A549 (cell line): ENCODE results near the gene HSD3B7.

Source experiments
- BHLHE40 ChIP-seq: IDR thresholded peaks from 2 replicates; pipeline ENCODE4 v1.6.1; 2012; ENCODE audit warnings: low read depth, low read length, inconsistent platforms
- CHD2 ChIP-seq: fragments of 150-350 bp; IDR thresholded peaks from 2 replicates; pipeline ENCODE4 v1.6.1; 2014; ENCODE audit warnings: low read length; ENCODE audit not compliant: partially characterized antibody
- ESRRA ChIP-seq: fragments of 150-350 bp; IDR thresholded peaks from 2 replicates; pipeline ENCODE4 v1.6.1; 2014; ENCODE audit warnings: mild to moderate bottlenecking, low read length, borderline replicate concordance
- FOSB ChIP-seq: fragments of 250-450 bp; sonication (Bioruptor Pico); IDR thresholded peaks from 2 replicates; pipeline ENCODE4 v1.5.0; 2020; ENCODE audit warnings: mild to moderate bottlenecking, moderate library complexity
- HDAC2 ChIP-seq: fragments of 200-600 bp; sonication (generic); IDR thresholded peaks from 2 replicates; pipeline ENCODE4 v1.6.1; 2016
- JUNB ChIP-seq: fragments of >200 bp; sonication (Bioruptor Twin); formaldehyde crosslinking; IDR thresholded peaks from 2 replicates; pipeline ENCODE4 v1.6.1; 2016
- KDM5A ChIP-seq: fragments of 200-600 bp; sonication (generic); IDR thresholded peaks from 2 replicates; pipeline ENCODE4 v1.6.1; 2016; ENCODE audit warnings: antibody characterized with exemption, mild to moderate bottlenecking
- POLR2A ChIP-seq: IDR thresholded peaks from 2 replicates; pipeline ENCODE4 v1.6.1; 2012; ENCODE audit warnings: mild to moderate bottlenecking, low read length
- POLR2AphosphoS2 ChIP-seq: conservative IDR thresholded peaks from 2 replicates; pipeline ENCODE4 v1.6.1; 2012; ENCODE audit warnings: low read length, improper control_type of control experiment, inconsistent platforms
- RAD21 ChIP-seq, 2 experiments: fragments of >200 bp in 1 of 2; sonication (Bioruptor Twin) in 1 of 2; formaldehyde crosslinking in 1 of 2; IDR thresholded peaks in 1 of 2; conservative IDR thresholded peaks in 1 of 2; 2 replicates in 1 of 2; 3 replicates in 1 of 2; pipeline ENCODE4 v1.6.1; 2012 to 2018; ENCODE audit warnings: inconsistent platforms in 1 of 2
- RFX5 ChIP-seq: fragments of 450-650 bp; IDR thresholded peaks from 2 replicates; pipeline ENCODE4 v1.7.1; 2014; ENCODE audit warnings: antibody characterized with exemption, mild to moderate bottlenecking, moderate library complexity
- TF ChIP-seq, protein P1 (sequence below): fragments of 200-600 bp; sonication (generic); IDR thresholded peaks from 2 replicates; pipeline ENCODE4 v1.6.1; 2016; ENCODE audit warnings: antibody characterized with exemption, mild to moderate bottlenecking, moderate library complexity
- TF ChIP-seq, protein P2 (sequence below): fragments of >200 bp; sonication (Bioruptor Twin); formaldehyde crosslinking; IDR thresholded peaks from 3 replicates; pipeline ENCODE4 v1.5.1; 2016

DNA sequence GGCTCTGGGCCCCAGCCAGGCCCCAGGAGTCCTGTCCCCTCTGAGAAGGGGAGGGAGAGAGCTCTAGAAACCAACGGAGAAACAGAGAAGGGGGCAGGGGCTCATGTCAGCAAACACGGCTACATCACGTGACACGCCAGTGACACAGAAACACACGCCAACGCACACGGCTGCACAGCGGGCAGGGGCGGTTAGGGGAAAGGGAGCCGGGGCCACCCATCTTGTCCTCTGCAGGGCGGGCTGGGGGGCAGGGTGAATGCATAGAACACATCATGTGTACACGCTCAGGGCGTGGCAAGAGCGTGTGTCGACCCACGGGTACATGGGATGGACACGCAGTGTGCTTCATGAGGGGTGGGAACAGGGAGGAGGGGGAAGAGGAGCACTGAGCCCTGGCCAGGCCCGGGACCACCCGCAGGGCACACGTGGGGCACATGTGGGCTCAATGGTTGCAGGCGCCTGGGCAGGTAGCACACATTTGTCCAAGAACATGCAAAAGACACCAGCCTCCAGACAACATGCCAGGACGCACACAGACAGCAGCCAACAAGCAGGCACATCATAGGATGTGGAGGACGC lies 4.6 kb downstream of the HSD3B7 start:
- no peak for TF ChIP-seq FOSB
- no peak for TF ChIP-seq JUNB
- TF ChIP-seq CHD2: no peak
- TF ChIP-seq BHLHE40: no peak
- TF ChIP-seq ESRRA: no peak
- TF ChIP-seq HDAC2: no peak
- TF ChIP-seq, protein P1, sequence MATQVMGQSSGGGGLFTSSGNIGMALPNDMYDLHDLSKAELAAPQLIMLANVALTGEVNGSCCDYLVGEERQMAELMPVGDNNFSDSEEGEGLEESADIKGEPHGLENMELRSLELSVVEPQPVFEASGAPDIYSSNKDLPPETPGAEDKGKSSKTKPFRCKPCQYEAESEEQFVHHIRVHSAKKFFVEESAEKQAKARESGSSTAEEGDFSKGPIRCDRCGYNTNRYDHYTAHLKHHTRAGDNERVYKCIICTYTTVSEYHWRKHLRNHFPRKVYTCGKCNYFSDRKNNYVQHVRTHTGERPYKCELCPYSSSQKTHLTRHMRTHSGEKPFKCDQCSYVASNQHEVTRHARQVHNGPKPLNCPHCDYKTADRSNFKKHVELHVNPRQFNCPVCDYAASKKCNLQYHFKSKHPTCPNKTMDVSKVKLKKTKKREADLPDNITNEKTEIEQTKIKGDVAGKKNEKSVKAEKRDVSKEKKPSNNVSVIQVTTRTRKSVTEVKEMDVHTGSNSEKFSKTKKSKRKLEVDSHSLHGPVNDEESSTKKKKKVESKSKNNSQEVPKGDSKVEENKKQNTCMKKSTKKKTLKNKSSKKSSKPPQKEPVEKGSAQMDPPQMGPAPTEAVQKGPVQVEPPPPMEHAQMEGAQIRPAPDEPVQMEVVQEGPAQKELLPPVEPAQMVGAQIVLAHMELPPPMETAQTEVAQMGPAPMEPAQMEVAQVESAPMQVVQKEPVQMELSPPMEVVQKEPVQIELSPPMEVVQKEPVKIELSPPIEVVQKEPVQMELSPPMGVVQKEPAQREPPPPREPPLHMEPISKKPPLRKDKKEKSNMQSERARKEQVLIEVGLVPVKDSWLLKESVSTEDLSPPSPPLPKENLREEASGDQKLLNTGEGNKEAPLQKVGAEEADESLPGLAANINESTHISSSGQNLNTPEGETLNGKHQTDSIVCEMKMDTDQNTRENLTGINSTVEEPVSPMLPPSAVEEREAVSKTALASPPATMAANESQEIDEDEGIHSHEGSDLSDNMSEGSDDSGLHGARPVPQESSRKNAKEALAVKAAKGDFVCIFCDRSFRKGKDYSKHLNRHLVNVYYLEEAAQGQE: no peak
- TF ChIP-seq RAD21 (conservative IDR thresholded peaks at IDR 0.05 in 1 of 2, IDR thresholded peaks at IDR 0.05 in 1 of 2): no peak
- TF ChIP-seq RFX5: no peak
- TF ChIP-seq POLR2A: no peak
- no peak for TF ChIP-seq KDM5A
- TF ChIP-seq POLR2AphosphoS2: no peak
- TF ChIP-seq, protein P2, sequence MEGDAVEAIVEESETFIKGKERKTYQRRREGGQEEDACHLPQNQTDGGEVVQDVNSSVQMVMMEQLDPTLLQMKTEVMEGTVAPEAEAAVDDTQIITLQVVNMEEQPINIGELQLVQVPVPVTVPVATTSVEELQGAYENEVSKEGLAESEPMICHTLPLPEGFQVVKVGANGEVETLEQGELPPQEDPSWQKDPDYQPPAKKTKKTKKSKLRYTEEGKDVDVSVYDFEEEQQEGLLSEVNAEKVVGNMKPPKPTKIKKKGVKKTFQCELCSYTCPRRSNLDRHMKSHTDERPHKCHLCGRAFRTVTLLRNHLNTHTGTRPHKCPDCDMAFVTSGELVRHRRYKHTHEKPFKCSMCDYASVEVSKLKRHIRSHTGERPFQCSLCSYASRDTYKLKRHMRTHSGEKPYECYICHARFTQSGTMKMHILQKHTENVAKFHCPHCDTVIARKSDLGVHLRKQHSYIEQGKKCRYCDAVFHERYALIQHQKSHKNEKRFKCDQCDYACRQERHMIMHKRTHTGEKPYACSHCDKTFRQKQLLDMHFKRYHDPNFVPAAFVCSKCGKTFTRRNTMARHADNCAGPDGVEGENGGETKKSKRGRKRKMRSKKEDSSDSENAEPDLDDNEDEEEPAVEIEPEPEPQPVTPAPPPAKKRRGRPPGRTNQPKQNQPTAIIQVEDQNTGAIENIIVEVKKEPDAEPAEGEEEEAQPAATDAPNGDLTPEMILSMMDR: no peak
